Erythroblast (primary cell): ENCODE results near the gene AURKA.
"Not testable (repeated sequence)": the region's sequence is repeated elsewhere in the genome, so short reads cannot be mapped to it uniquely, and the experiment has no call there.

Experiments
- DNase-seq, 2 experiments: peaks; one replicate each; lab custom pipeline; 2025; lab: John Stamatoyannopoulos, UW
- GATA1 ChIP-seq: IDR thresholded peaks from 2 replicates; pipeline ENCODE4 v1.6.1; 2011; ENCODE audit warnings: low read depth, mild to moderate bottlenecking, control low read depth, low read length, moderate library complexity
- POLR2A ChIP-seq: IDR thresholded peaks from 2 replicates; pipeline ENCODE4 v1.6.1; 2011; ENCODE audit warnings: mild to moderate bottlenecking, low read length

The AURKA gene

DNA sequence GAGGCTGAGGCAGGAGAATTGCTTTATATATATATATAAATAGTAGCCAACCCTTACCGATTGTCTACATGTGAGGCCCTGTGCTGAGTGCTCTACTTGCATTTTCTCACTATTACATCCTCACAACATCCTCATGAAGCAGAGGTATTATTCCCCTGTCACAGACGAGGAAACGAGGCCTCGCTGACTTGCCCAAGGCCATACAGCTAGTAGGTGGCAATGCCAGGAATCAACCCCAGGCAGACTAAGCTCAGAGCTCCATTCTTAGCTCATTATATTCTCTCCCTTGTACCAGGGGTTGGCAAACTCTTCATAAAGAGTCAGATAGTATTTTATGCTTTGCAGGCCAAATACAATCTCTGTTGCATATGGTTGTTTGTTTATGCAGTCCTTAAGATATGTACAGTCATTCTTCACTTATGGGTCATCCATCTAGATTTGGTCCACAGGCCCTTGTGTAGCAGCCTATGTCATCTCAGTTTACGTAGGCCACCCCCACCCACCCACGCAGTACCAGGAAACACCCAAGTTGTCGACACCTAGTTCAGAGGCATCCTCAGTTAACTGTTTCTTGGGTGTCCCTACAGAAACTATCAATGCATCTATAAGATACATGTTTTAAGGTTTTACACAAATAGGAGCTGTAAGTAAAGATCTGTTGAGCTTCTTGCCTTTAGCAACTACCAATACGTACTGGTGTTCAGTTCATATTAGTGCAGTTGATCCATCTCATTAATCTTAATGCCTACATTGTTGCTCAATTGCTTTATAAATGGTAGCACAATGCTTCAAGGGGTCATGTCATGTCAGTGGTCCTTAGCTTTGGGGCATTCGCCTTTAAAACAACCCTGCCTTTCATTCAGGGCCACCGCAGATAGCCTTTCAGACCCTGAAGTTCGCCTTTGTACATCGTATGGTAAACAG lies 23.1 kb upstream of the AURKA start:
- TF ChIP-seq GATA1 (no peak), POLR2A (no peak)
- DNase-seq, result no peak

DNA sequence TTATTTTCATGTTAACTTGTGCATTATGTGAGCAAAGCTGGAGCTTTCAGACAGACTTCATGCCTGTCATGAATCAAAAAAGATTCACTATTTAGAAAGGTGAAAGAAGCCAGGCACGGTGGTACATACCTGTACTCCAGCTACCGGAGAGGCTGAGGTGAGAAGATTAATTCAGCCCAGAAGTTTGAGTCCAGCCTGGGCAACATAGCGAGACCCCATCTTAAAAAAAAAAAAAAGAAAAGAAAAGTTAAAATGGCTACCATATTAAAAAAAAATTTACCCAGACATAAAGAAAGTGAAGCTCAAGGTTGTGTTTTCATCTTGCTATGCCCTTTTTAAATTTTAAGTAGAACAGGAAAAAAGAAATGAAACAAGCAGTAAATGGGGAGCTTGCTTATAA lies 20.9 kb upstream of the AURKA start:
- TF ChIP-seq GATA1, result no peak
- TF ChIP-seq POLR2A, result no peak
- no peak for DNase-seq

DNA sequence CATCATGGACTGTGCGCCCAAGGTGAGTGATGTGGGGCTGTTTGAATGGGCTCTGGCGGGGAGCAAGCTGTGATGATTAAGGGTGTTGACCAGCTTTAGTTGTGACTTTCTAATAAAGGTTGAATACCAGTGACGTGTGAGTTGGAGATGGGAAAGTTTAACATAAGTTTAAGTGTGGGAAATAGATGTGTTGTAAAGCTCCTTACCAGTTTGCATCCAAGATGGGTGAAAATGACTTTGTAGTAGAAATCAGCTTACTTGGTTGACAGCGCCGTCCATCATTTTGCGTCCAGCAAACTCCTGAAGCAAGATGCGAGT lies 20.4 kb upstream of the AURKA start:
- TF ChIP-seq POLR2A (no peak), GATA1 (no peak)
- DNase-seq, result no peak

DNA sequence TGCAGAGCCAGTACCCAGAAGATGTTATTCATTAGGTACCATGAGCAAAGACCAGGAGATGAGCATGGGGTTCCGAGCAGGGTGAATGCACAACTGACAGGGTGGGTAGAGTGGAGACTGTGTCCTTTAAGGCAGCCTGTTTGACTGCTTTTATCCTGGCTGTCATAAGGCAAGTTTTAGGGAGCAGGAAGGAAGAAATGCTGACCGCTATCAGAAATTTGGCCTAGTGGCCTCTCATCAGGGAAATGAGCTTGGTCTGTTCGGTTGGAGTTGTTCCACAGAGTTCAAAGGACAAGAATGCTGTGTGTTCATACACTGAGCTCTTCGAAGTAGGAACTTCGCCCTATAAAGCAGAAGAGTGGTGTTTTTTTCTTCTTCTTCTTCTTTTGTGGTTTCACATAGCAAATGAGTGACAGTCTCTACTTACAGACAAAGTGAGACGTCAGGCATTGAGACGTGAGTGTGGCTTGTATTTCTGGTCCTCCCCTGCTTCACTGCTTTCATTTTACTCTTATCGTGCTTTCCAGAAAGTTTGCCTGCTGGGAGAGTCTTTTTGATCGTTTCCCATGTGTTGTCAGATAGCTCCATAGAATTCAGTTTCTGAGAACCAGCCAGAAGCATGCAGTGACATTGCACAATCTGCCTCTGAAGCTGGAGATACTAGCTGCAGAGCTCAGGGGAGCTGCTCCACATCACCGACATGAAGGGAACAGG lies 19.9 kb upstream of the AURKA start, which contains the start of gene CASS4:
CASS4 (plus strand) TSS at position 502 of the 714 bp plus-strand sequence; CDS start at position 701, 199 bp downstream.
- DNase-seq, result peak; percentile 86 to 97

DNA sequence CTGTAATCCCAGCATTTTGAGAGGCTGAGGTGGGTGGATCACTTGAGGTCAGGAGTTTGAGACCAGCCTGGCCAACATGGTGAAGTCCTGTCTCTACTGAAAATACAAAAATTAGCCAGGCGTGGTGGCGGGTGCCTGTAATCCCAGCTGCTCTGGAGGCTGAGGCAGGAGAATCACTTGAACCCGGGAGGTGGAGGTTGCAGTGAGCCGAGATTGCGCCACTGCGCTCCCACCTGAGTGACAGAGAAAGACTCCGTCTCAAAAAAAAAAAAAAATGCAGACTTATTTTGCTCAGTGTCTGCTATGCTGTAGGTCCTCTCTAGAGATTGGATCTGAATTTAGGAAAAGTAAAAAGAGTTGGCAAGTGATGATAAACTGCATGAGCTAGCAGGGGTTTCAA lies 19.3 kb upstream of the AURKA start:
- not testable (repeated sequence) for DNase-seq

More for the DNA sequence above, 19.9 kb upstream of the AURKA start, which contains the start of gene CASS4:
- TF ChIP-seq GATA1 (no peak), POLR2A (peak; percentile 64)

DNA sequence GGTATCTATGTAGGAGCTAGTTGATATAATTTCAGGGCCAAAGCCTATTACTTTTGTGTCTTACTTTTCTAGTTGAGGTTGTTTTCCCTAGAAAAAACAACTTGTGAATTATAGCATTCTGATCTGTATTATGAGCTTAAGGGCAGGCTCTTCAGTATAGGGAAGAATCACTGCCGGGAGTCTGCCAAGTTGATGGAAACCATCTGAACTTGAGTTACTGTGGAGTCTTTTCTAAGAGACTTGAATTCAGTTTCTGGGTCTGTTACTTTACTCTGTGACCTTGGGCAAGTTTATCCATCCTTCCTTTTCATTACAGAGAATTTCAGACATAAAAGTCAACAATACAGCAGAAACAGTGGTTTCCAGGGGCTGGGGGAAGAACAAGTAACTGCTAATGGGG lies 17.9 kb upstream of the AURKA start:
- no peak for DNase-seq
- TF ChIP-seq GATA1 (no peak), POLR2A (no peak)

DNA sequence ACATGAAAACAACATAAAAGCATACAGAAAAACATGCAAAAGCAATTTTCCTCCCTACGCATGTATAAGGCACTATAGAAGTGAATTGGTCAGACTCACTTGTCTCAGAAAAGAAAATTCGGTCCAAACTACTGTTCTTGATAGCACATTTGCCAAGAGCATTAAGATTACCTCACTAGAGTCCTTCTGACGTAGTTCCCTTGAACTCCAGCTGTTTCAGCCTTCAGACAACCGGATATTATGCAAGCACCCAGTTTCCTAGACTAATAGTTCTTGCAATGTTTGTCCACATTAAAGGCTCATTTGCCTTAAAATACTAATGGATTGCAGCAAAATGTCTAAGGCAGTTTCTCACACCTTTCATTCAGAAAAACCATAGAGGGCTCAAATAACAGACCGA lies 17.5 kb upstream of the AURKA start:
- TF ChIP-seq GATA1, result no peak
- no peak for DNase-seq

DNA sequence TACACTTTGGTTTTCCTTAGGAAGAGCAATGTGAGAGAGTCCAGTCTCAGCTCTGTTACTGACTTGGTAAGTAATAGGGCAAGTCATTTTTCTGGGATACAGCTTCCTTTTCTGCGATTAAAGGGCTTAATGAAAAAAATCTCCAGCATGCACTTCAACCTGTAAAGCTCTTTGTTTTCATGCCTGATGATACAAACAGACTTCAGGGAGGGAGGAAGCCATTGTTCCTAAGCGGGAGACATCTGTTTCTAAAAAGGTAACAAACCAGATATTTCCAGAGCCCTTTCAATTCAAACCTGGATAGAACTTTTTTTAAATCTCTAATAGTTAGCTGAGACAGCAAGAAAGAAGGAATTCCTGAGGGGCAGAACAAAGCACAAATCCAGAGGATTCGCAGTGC lies 14.9 kb upstream of the AURKA start:
- TF ChIP-seq POLR2A, result no peak
- TF ChIP-seq GATA1, result no peak
- no peak for DNase-seq

DNA sequence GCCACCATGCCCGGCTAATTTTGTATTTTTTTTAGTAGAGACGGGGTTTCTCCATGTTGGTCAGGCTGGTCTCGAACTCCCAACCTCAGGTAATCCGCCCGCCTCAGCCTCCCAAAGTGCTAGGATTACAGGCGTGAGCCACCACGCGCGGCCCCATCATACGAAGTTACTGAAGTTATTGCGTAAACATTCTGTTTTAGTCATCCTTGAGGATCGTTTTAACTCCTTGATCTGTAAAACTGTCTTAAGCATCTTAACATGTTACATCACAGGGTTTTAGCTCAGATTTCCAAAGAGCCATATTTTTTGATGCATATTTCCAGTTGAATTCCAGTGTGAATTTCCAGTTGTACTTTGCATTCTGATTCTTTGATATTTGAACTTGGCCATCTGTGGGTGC lies 13.3 kb upstream of the AURKA start:
- DNase-seq, result not testable (repeated sequence)

DNA sequence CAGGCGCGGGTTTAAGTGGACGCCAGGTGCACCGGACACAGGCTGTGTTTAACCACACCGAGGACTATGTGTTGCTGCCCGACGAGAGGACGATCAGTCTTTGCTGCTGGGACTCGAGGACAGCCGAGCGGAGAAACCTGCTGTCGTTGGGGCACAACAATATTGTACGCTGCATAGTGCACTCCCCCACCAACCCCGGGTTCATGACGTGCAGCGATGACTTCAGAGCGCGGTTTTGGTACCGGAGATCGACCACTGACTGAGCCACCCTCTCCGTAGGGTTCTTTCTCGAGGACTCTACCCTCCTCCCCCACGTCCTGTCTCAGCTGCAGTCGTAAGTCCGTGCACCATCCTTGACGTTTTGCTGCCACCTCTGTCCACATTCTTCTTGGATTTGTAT lies 11.4 kb upstream of the AURKA start:
- no peak for DNase-seq
- TF ChIP-seq POLR2A, result no peak
- no peak for TF ChIP-seq GATA1

DNA sequence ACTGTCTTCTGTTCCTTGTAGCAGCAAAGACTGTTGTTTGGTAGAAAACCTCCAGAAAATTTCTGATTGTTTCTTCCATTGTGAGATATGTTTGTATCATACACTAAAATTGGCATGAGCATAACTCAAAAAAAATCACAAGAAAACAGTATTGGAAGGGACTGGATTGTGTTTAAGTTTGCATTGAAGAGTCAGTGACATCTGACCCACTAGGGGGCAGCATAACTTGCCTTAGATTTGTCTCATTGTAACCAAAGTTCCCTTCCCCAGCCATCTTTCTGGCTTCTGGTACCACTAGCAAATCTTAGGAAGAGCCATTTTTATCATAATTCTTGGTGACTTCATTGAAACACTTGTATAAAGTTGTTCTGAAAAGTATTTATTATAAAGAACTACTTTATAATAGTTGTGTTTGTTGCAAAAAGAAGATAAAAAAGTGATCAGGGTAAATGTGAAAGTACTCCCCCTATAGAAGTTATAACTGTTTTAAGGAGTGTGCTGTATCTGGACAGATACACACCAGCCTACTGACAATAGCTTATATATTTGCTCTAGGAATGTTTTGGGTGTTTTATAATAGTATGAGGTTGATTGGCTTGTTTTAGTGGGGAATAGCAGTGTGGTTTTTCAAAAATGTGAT lies 8.1 kb upstream of the AURKA start:
- TF ChIP-seq GATA1 (no peak), POLR2A (no peak)
- DNase-seq, result peak; percentile 77 to 85

DNA sequence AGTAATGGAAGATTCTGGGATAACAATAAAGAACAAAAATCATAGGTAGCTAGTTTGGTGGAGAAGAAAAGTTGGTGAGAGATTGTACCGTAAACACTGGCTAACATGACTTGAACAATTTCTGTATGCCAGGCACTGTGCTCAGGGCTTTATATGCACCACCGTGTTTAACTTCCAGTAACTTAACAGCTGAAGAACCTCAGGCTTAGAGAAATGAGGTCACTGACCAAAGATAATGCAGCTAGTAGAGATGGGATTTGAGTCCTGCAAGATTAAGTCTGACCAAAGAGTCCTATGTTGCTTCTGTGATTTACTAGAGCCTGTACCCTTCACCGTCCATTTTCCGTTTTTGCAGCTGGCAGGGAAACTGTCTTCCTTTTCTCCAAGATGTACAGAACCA lies 3.2 kb upstream of the AURKA start:
- no peak for TF ChIP-seq GATA1
- no peak for TF ChIP-seq POLR2A
- DNase-seq, result no peak

DNA sequence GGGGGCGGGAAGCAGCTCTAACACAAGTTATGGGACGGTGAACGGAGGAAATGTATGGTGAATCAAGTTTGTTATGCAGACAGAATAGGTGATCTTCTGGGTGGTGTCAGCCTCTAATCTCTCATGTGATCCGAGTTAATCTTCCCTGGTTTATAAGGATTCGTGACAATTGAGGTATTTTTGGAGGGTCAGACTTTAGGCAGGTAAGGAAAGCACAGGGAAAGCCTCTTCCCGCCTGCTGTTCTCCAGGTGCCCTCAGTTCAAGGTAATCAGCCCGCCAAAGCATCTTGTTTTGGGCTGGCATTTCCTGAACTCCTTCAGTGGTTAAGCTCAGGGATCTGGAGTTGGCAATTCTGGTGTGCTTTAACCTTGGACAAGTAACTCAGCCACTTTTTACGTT lies 1.6 kb upstream of the AURKA start:
- DNase-seq, result no peak
- TF ChIP-seq GATA1 (no peak), POLR2A (no peak)

DNA sequence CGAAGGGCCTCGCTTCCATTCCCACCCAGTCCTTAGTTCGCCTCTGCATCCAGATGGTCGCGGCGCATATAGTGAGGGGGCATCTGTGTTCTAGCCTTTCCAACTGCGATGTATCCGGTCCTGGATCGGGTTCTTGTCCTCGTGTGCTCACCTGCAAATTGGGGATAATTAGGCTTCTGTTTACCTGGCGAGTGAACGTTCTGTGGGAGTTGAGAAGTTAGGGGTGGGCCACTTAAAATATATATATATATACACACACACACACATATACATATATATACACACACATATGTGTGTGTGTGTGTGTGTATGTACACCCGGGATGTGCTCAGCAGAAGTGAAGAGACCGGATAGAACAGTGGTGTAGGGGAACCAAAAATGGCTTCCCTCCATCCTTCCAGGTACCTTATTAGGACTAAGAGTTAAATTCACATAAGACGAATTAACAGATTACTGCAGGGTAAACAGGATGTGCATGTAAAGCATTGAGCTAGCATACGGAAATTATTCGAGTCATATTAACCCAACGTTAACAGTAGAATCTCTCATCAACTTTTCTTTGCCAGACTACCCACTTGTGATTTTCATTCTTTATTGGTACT lies 967 bp upstream of the AURKA start:
- DNase-seq, result peak; percentile 39 to 58
- no peak for TF ChIP-seq POLR2A
